Muscle layer of duodenum (tissue), 2 donors: ENCODE measurements around the gene NR2F1.

Source experiments
- H3K27ac ChIP-seq: one replicate; pipeline ENCODE4 v1.7.0; 2013; ENCODE audit warnings: mild to moderate bottlenecking, low read length
- H3K27me3 ChIP-seq: one replicate; pipeline ENCODE4 v1.7.0; 2013; ENCODE audit warnings: low read depth, mild to moderate bottlenecking, control low read depth, low read length
- H3K36me3 ChIP-seq, 2 donors: one replicate each; pipeline ENCODE4 v1.7.0; 2013; ENCODE audit warnings: low read length in 2 of 2, control low read depth in 1 of 2, mild to moderate bottlenecking in 1 of 2; ENCODE audit not compliant: insufficient read depth in 2 of 2, control insufficient read depth in 1 of 2
- H3K4me1 ChIP-seq, 2 donors: one replicate each; pipeline ENCODE4 v1.7.0; 2013; ENCODE audit warnings: low read length in 2 of 2, mild to moderate bottlenecking in 2 of 2, control low read depth in 1 of 2, moderate library complexity in 1 of 2; ENCODE audit not compliant: insufficient read depth in 2 of 2, control insufficient read depth in 1 of 2
- H3K4me3 ChIP-seq, 2 donors: one replicate each; pipeline ENCODE4 v1.7.0; 2013; ENCODE audit warnings: low read length in 2 of 2, low read depth in 1 of 2, mild to moderate bottlenecking in 1 of 2
- H3K9me3 ChIP-seq, 2 donors: one replicate each; pipeline ENCODE4 v1.7.0; 2013; ENCODE audit warnings: low read length in 2 of 2, control low read depth in 1 of 2, mild to moderate bottlenecking in 1 of 2; ENCODE audit not compliant: control insufficient read depth in 1 of 2
- donor health status: healthy.

The NR2F1 gene

GRCh38 chr5:93580063-93580926 lies 2.7 kb upstream of the NR2F1 start:
- Histone ChIP-seq H3K36me3 (no peaks in the 10 kb centered on the region), H3K4me1 (peaks cover 0 to 28% of the 10 kb centered on the region in 2 donors), H3K27ac (peak overlapping the region; percentile 60), H3K4me3 (peak overlapping the region; percentile 74 to 80), H3K9me3 (no peaks in the 10 kb centered on the region), H3K27me3 (peaks cover 47% of the 10 kb centered on the region)

- no peaks in the 10 kb centered on the region for H3K9me3 ChIP-seq
- peaks cover 0 to 32% of the 10 kb centered on the region in 2 donors for H3K4me1 ChIP-seq
- H3K27ac ChIP-seq, result peak within 1 kb of the TSS; percentile 60
- H3K27me3 ChIP-seq, result peaks cover 47% of the 10 kb centered on the region
- H3K36me3 ChIP-seq, result no peaks in the 10 kb centered on the region
- peak within 1 kb of the TSS; percentile 74 to 80 for H3K4me3 ChIP-seq
Observed at GRCh38 chr5:93580927-93581445, 2.0 kb upstream of the NR2F1 start, which contains the start of gene NR2F1-AS1. NR2F1-AS1 (minus strand) TSS chr5:93581219.

GRCh38 chr5:93582167-93582462 lies 907 bp upstream of the NR2F1 start:
- Histone ChIP-seq H3K9me3 (no peaks in the 10 kb centered on the region), H3K27ac (no peak overlapping the region), H3K36me3 (no peaks in the 10 kb centered on the region), H3K4me1 (peaks cover 0 to 38% of the 10 kb centered on the region in 2 donors), H3K27me3 (peaks cover 55% of the 10 kb centered on the region), H3K4me3 (peak overlapping the region; percentile 65 to 74)

- no peaks in the 10 kb centered on the region for H3K36me3 ChIP-seq
- peaks cover 0 to 48% of the 10 kb centered on the region in 2 donors for H3K4me1 ChIP-seq
- H3K27ac ChIP-seq, result peak overlapping the region; percentile 45
- peak overlapping the region; percentile 65 to 74 for H3K4me3 ChIP-seq
- H3K27me3 ChIP-seq, result peaks cover 62% of the 10 kb centered on the region
- H3K9me3 ChIP-seq, result no peaks in the 10 kb centered on the region
Observed at GRCh38 chr5:93583439-93583767, 381 bp downstream of the NR2F1 start.

- Histone ChIP-seq H3K36me3 (no peaks in the 10 kb centered on the region), H3K27me3 (peaks cover 58% of the 10 kb centered on the region), H3K4me1 (peaks cover 0 to 48% of the 10 kb centered on the region in 2 donors), H3K27ac (peak overlapping the region; percentile 45), H3K4me3 (peak overlapping the region; percentile 65 to 74), H3K9me3 (no peaks in the 10 kb centered on the region)
Observed at GRCh38 chr5:93583768-93584595, 960 bp downstream of the NR2F1 start.

GRCh38 chr5:93584596-93585040 lies 1.6 kb downstream of the NR2F1 start:
- H3K9me3 ChIP-seq, result no peaks in the 10 kb centered on the region
- no peaks in the 10 kb centered on the region for H3K36me3 ChIP-seq
- H3K4me3 ChIP-seq, result no peak overlapping the region
- H3K4me1 ChIP-seq, result peaks cover 0 to 45% of the 10 kb centered on the region in 2 donors
- no peak overlapping the region for H3K27ac ChIP-seq
- H3K27me3 ChIP-seq, result peaks cover 54% of the 10 kb centered on the region

GRCh38 chr5:93585041-93585766 lies 2.2 kb downstream of the NR2F1 start:
- no peak overlapping the region for H3K27ac ChIP-seq
- H3K4me1 ChIP-seq, result peaks cover 0 to 41% of the 10 kb centered on the region in 2 donors
- peaks cover 49% of the 10 kb centered on the region for H3K27me3 ChIP-seq
- H3K4me3 ChIP-seq, result peak overlapping the region; percentile 44 to 63
- H3K9me3 ChIP-seq, result no peaks in the 10 kb centered on the region
- H3K36me3 ChIP-seq, result no peaks in the 10 kb centered on the region

GRCh38 chr5:93585767-93586385 lies 2.9 kb downstream of the NR2F1 start:
- Histone ChIP-seq H3K27me3 (peaks cover 42% of the 10 kb centered on the region), H3K4me3 (peak overlapping the region; percentile 23 to 63), H3K4me1 (peaks cover 0 to 35% of the 10 kb centered on the region in 2 donors), H3K27ac (no peak overlapping the region), H3K9me3 (no peaks in the 10 kb centered on the region), H3K36me3 (no peaks in the 10 kb centered on the region)

- H3K4me1 ChIP-seq, result peaks cover 0 to 30% of the 10 kb centered on the region in 2 donors
- H3K27ac ChIP-seq, result no peak overlapping the region
- no peaks in the 10 kb centered on the region for H3K36me3 ChIP-seq
- H3K4me3 ChIP-seq, result peak overlapping the region in 1 of 2 donors; percentile 63
- H3K9me3 ChIP-seq, result no peaks in the 10 kb centered on the region
- H3K27me3 ChIP-seq, result peaks cover 39% of the 10 kb centered on the region
Observed at GRCh38 chr5:93586736-93587596, 3.9 kb downstream of the NR2F1 start.
